ENCODE data around the gene TAF11L11.
"Not testable (repeated sequence)": the region's sequence is repeated elsewhere in the genome, so short reads cannot be mapped to it uniquely, and the experiment has no call there.

DNA sequence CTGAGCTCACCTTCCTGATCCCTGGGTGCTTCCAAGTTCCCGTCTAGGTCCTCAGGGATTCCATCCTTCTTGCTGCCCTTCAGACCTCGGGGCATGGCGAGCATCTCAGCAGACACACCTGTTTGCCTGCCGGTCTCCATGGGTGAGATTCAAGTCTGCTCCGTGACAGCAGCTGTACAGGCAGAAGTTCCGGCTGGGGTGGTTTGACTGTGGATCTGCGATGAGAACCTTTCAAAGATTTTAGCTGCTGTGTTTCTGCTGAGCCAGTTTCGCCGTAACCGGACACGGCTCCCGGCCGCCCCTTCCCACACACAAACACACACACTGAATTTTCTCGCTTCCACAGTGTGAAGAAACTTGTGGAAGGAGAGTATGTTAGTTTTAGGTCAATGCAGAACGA lies 9.7 kb upstream of the TAF11L11 start, which contains the start of gene TAF11L9:
- TF ChIP-seq, protein P1, sequence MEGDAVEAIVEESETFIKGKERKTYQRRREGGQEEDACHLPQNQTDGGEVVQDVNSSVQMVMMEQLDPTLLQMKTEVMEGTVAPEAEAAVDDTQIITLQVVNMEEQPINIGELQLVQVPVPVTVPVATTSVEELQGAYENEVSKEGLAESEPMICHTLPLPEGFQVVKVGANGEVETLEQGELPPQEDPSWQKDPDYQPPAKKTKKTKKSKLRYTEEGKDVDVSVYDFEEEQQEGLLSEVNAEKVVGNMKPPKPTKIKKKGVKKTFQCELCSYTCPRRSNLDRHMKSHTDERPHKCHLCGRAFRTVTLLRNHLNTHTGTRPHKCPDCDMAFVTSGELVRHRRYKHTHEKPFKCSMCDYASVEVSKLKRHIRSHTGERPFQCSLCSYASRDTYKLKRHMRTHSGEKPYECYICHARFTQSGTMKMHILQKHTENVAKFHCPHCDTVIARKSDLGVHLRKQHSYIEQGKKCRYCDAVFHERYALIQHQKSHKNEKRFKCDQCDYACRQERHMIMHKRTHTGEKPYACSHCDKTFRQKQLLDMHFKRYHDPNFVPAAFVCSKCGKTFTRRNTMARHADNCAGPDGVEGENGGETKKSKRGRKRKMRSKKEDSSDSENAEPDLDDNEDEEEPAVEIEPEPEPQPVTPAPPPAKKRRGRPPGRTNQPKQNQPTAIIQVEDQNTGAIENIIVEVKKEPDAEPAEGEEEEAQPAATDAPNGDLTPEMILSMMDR (conservative IDR thresholded peaks at IDR 0.05), result not testable (repeated sequence)
- not testable (repeated sequence) for TF ChIP-seq EZH2 (IDR thresholded peaks at IDR 0.05; ENCODE audit: low read depth)
